Measurements from ENCODE around the gene STK10. TPM values are rescaled to one million over a fixed set of nuclear protein-coding genes. Genes with fewer than 3 reads are reported as not detected.

STK10 gene
- total RNA-seq, 1 donor from 2014 or later, result 60.2 TPM

DNA sequence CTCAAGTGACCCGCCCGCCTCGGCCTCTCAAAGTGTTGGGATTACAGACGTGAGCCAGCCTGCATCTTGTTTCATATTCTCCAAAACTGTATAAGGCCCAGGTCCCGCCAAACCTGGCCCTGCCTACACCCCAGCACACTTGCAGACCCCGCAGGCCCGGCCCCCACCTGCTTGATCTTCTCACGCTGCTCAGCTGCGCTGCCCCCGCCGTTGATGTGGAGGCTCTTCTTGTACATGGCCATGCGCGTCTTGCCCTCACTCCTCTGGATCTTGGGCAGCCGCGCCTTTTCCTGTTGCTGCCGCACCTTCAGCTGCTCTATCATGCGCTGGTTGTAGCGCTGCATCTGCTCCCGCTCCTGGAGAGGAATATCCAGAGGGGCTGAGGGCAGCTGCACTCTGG lies 132.6 kb downstream of the STK10 start:
- Mint-ChIP-seq H3K4me3 (ENCODE audit: unreplicated experiment) (no peak overlapping the region), H3K9me3 (ENCODE audit: unreplicated experiment) (no peaks in the 10 kb centered on the region), H3K27ac (ENCODE audit: unreplicated experiment) (peak overlapping the region; percentile 12), H3K27me3 (ENCODE audit: low read depth, unreplicated experiment) (no peaks in the 10 kb centered on the region), H3K36me3 (ENCODE audit: low read depth, unreplicated experiment) (peaks cover 36% of the 10 kb centered on the region), H3K4me1 (ENCODE audit: low read depth, unreplicated experiment) (peaks cover 7% of the 10 kb centered on the region)
- TF ChIP-seq, protein P1, sequence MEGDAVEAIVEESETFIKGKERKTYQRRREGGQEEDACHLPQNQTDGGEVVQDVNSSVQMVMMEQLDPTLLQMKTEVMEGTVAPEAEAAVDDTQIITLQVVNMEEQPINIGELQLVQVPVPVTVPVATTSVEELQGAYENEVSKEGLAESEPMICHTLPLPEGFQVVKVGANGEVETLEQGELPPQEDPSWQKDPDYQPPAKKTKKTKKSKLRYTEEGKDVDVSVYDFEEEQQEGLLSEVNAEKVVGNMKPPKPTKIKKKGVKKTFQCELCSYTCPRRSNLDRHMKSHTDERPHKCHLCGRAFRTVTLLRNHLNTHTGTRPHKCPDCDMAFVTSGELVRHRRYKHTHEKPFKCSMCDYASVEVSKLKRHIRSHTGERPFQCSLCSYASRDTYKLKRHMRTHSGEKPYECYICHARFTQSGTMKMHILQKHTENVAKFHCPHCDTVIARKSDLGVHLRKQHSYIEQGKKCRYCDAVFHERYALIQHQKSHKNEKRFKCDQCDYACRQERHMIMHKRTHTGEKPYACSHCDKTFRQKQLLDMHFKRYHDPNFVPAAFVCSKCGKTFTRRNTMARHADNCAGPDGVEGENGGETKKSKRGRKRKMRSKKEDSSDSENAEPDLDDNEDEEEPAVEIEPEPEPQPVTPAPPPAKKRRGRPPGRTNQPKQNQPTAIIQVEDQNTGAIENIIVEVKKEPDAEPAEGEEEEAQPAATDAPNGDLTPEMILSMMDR (IDR thresholded peaks at IDR 0.05; ENCODE audit: insufficient read depth, low read depth, low read length), result no peak
- no peak for TF ChIP-seq EZH2 (IDR thresholded peaks at IDR 0.05; ENCODE audit: insufficient read depth, low read length)
- H3K4me2 ChIP-seq (ENCODE audit: low read length), result no peak overlapping the region
- no peak overlapping the region for H3K4me3 ChIP-seq (ENCODE audit: insufficient read depth, low read depth, low read length)
- no peaks in the 10 kb centered on the region for H3K9me3 ChIP-seq (ENCODE audit: insufficient read depth, low read depth, low read length)
- H3K4me1 ChIP-seq (ENCODE audit: insufficient read depth, low read length), result peaks cover 11% of the 10 kb centered on the region
- peaks cover 11% of the 10 kb centered on the region for H4K20me1 ChIP-seq (ENCODE audit: insufficient read depth, low read length)
- peaks cover 13% of the 10 kb centered on the region for H3K36me3 ChIP-seq (ENCODE audit: insufficient read depth, low read length)
- no peaks in the 10 kb centered on the region for H3K27me3 ChIP-seq (ENCODE audit: insufficient read depth, low read length)
- no peak for DNase-seq (ENCODE audit: low read depth)
- no peak for FAIRE-seq
- H3K9ac ChIP-seq (ENCODE audit: low read length), result no peak overlapping the region
- no peaks in the 10 kb centered on the region for H3K79me2 ChIP-seq (ENCODE audit: insufficient read depth, low read length)
- no peak overlapping the region for H3K27ac ChIP-seq (ENCODE audit: low read depth, low read length)
- no peak overlapping the region for H2AFZ ChIP-seq (ENCODE audit: low read depth, low read length)

DNA sequence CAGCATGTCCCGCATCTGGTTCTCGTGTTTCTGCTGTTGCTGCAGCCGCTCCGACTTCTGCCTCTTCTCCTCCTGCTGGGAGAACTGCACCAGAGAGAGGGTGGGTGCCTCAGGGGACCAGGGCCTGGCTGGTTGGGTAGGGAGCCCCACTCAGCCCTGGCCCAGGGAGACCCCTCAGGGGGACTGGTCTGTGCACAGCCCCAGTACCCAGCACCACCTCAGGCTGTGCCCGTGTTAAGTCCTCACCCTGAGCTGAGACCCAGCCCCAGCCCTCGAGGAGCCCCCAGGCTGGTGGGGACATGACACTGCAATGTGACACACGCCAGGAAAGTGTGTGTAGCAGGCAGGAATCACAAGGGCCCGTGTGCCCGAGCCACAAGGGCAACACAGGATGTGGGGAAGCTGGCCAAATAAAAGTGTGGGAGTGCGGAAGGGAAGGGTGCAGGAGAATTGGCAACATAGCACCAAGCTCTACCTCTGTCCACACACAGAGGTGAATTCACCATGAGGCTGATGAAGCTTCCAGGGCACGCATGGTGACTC lies 133.3 kb downstream of the STK10 start:
- H3K27ac ChIP-seq (ENCODE audit: low read depth, low read length), result no peak overlapping the region
- H4K20me1 ChIP-seq (ENCODE audit: insufficient read depth, low read length), result peaks cover 11% of the 10 kb centered on the region
- H3K36me3 ChIP-seq (ENCODE audit: insufficient read depth, low read length), result peaks cover 13% of the 10 kb centered on the region
- Mint-ChIP-seq H3K27ac (ENCODE audit: unreplicated experiment) (no peak overlapping the region), H3K9me3 (ENCODE audit: unreplicated experiment) (no peaks in the 10 kb centered on the region), H3K36me3 (ENCODE audit: low read depth, unreplicated experiment) (peaks cover 35% of the 10 kb centered on the region), H3K4me3 (ENCODE audit: unreplicated experiment) (no peak overlapping the region), H3K4me1 (ENCODE audit: low read depth, unreplicated experiment) (peaks cover 7% of the 10 kb centered on the region), H3K27me3 (ENCODE audit: low read depth, unreplicated experiment) (no peaks in the 10 kb centered on the region)
- peaks cover 11% of the 10 kb centered on the region for H3K4me1 ChIP-seq (ENCODE audit: insufficient read depth, low read length)
- H2AFZ ChIP-seq (ENCODE audit: low read depth, low read length), result no peak overlapping the region
- no peak overlapping the region for H3K4me3 ChIP-seq (ENCODE audit: insufficient read depth, low read depth, low read length)
- no peaks in the 10 kb centered on the region for H3K79me2 ChIP-seq (ENCODE audit: insufficient read depth, low read length)
- no peak for TF ChIP-seq EZH2 (IDR thresholded peaks at IDR 0.05; ENCODE audit: insufficient read depth, low read length)
- TF ChIP-seq, protein P1 (IDR thresholded peaks at IDR 0.05; ENCODE audit: insufficient read depth, low read depth, low read length), result no peak
- H3K27me3 ChIP-seq (ENCODE audit: insufficient read depth, low read length), result no peaks in the 10 kb centered on the region
- DNase-seq (ENCODE audit: low read depth) (no peak), FAIRE-seq (no peak)
- no peak overlapping the region for H3K9ac ChIP-seq (ENCODE audit: low read length)
- no peaks in the 10 kb centered on the region for H3K9me3 ChIP-seq (ENCODE audit: insufficient read depth, low read depth, low read length)
- no peak overlapping the region for H3K4me2 ChIP-seq (ENCODE audit: low read length)

DNA sequence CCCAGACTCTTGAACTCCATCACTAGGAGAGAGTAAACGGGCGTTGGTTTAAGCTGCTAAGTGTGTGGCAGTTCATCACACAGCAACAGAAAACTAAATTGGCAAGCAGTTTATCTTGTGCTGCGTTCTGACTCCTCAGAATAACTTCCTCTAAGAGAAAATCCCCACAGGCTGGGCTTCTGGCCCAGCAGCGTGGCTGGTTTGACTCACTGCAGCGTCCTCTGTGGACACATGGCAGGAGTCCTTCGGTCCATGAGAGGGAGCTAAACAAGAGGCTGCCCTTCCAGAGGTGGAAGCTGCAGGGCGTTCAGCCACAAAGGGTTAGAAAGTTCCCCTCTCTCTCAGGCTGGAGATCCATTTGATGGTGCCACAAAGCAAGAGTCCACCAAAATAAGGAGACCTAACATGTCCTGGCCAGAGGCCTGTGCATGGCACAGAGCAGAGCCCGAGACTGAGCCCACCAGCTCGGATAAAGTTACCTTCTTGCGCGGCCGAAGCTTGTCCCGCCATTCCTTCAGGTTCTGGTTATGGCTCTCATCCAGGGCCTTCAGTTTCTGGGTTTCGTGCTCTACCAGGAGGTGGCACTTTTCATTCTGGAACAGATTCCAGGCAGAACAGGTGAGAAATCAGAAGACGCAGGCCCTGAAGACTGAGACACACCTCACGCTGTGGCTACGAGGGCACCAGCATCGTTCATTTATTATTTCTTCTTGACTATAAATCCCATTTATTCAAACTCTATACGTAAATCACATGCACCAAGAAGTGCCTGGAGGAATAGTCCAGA lies 135.4 kb downstream of the STK10 start:
- H3K4me3 ChIP-seq (ENCODE audit: insufficient read depth, low read depth, low read length), result no peak overlapping the region
- peaks cover 6% of the 10 kb centered on the region for H3K36me3 ChIP-seq (ENCODE audit: insufficient read depth, low read length)
- H3K4me1 ChIP-seq (ENCODE audit: insufficient read depth, low read length), result peaks cover 20% of the 10 kb centered on the region
- Mint-ChIP-seq H3K4me1 (ENCODE audit: low read depth, unreplicated experiment) (peaks cover 9% of the 10 kb centered on the region), H3K27ac (ENCODE audit: unreplicated experiment) (no peak overlapping the region), H3K4me3 (ENCODE audit: unreplicated experiment) (no peak overlapping the region), H3K36me3 (ENCODE audit: low read depth, unreplicated experiment) (peaks cover 39% of the 10 kb centered on the region), H3K9me3 (ENCODE audit: unreplicated experiment) (no peaks in the 10 kb centered on the region), H3K27me3 (ENCODE audit: low read depth, unreplicated experiment) (no peaks in the 10 kb centered on the region)
- TF ChIP-seq EZH2 (IDR thresholded peaks at IDR 0.05; ENCODE audit: insufficient read depth, low read length), result no peak
- TF ChIP-seq, protein P1 (IDR thresholded peaks at IDR 0.05; ENCODE audit: insufficient read depth, low read depth, low read length), result peak; percentile 18
- H3K4me2 ChIP-seq (ENCODE audit: low read length), result peak overlapping the region; percentile 19
- H3K27me3 ChIP-seq (ENCODE audit: insufficient read depth, low read length), result no peaks in the 10 kb centered on the region
- FAIRE-seq (no peak), DNase-seq (ENCODE audit: low read depth) (peak; percentile 86)
- H2AFZ ChIP-seq (ENCODE audit: low read depth, low read length), result no peak overlapping the region
- peaks cover 22% of the 10 kb centered on the region for H4K20me1 ChIP-seq (ENCODE audit: insufficient read depth, low read length)
- H3K9me3 ChIP-seq (ENCODE audit: insufficient read depth, low read depth, low read length), result no peaks in the 10 kb centered on the region
- peak overlapping the region; percentile 4 for H3K9ac ChIP-seq (ENCODE audit: low read length)
- H3K27ac ChIP-seq (ENCODE audit: low read depth, low read length), result peak overlapping the region; percentile 38
- H3K79me2 ChIP-seq (ENCODE audit: insufficient read depth, low read length), result no peaks in the 10 kb centered on the region
